ENCODE data around the gene DCC. TPM values are rescaled to one million over a fixed set of nuclear protein-coding genes. Genes with fewer than 3 reads are reported as not detected.

DCC gene, protein sequence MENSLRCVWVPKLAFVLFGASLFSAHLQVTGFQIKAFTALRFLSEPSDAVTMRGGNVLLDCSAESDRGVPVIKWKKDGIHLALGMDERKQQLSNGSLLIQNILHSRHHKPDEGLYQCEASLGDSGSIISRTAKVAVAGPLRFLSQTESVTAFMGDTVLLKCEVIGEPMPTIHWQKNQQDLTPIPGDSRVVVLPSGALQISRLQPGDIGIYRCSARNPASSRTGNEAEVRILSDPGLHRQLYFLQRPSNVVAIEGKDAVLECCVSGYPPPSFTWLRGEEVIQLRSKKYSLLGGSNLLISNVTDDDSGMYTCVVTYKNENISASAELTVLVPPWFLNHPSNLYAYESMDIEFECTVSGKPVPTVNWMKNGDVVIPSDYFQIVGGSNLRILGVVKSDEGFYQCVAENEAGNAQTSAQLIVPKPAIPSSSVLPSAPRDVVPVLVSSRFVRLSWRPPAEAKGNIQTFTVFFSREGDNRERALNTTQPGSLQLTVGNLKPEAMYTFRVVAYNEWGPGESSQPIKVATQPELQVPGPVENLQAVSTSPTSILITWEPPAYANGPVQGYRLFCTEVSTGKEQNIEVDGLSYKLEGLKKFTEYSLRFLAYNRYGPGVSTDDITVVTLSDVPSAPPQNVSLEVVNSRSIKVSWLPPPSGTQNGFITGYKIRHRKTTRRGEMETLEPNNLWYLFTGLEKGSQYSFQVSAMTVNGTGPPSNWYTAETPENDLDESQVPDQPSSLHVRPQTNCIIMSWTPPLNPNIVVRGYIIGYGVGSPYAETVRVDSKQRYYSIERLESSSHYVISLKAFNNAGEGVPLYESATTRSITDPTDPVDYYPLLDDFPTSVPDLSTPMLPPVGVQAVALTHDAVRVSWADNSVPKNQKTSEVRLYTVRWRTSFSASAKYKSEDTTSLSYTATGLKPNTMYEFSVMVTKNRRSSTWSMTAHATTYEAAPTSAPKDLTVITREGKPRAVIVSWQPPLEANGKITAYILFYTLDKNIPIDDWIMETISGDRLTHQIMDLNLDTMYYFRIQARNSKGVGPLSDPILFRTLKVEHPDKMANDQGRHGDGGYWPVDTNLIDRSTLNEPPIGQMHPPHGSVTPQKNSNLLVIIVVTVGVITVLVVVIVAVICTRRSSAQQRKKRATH (N-terminal part only)
- 0.35 and 1.7 TPM in 2 replicates for total RNA-seq (2014; rRNA removed; shearing (Covaris generic))

DNA sequence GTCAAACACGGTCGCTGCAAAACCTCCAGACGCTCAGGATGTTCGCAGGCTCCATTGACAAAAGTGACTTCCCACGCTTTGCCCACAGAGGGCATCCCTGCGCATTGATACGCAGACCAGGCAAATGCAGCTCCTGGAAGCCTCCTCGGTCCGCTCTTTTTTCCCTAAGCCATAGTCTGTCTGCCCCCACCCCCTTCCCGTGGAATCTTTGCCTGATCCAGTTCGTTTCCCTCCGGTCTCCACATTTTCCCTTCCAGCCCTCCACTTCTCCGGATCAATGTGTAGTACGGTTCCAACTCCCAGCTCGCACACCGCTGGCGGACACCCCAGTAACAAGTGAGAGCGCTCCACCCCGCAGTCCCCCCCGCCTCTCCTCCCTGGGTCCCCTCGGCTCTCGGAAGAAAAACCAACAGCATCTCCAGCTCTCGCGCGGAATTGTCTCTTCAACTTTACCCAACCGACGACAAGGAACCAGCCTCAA is at the start of gene DCC:
Gene DCC (plus strand): TSS at position 307 of the 481 bp plus-strand sequence. CDS start 591 bp downstream, outside the sequence.
- H3K27me3 ChIP-seq = no peaks in the 10 kb centered on the region
- peak; percentile 35 to 60 for DNase-seq
- no peaks in the 10 kb centered on the region for H3K36me3 ChIP-seq
- 0 out of 2 replicates have a peak, but pooled peaks cover 3% of the 10 kb centered on the region for H3K4me1 ChIP-seq
- H3K4me3 ChIP-seq = peak within 1 kb of the TSS; percentile 13; the same call in 1 of the 2 replicates
- no peaks in the 10 kb centered on the region for H3K9me3 ChIP-seq (replicated peaks)
- H3K27ac ChIP-seq = no peak within 1 kb of the TSS

DNA sequence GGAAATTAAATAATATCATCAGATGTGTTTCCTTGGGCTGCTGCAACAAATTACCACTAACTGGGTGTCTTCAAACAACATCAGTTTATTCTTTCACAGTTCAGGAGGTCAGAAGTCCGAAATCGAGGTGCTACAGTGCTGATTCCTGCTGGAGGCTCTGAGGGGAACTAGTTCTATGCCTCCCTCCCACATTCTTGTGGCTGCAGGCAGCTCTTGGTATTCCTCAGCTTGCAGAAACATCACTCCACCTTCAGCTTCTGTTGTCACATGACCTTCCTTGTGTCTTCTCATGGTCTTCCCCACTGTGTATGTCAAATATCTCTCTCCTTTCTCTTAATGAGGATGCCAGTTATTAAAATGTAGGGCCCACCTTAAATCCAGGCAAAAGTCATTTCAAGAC is 29.3 kb upstream of the DCC start:
- Histone ChIP-seq H3K4me1 (no peaks in the 10 kb centered on the region), H3K36me3 (no peaks in the 10 kb centered on the region), H3K4me3 (no peak overlapping the region), H3K27me3 (no peaks in the 10 kb centered on the region), H3K27ac (no peak overlapping the region), H3K9me3 (replicated peaks) (no peaks in the 10 kb centered on the region)
- DNase-seq = no peak

DNA sequence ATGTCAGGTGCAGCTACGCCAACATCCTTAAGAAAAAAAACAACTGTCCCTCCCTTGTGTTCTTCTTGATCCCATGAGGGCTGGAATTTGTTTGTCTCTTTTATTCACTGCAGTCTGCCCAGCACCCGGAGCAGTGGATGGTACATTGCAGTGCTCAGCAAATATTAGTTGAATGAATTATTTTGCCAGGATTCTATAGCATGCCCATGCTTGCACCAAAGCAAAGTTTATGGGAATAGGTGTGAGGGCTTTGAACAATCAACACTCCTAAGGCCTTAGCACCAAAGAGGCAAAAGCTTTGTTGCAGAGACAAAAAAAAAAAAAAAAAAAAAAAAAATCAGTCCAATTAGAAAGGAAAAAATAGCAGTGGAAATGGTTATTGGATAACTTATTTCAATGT is 28.7 kb upstream of the DCC start:
- Histone ChIP-seq H3K4me1 (no peaks in the 10 kb centered on the region), H3K27me3 (no peaks in the 10 kb centered on the region), H3K36me3 (no peaks in the 10 kb centered on the region), H3K4me3 (no peak overlapping the region), H3K27ac (no peak overlapping the region), H3K9me3 (replicated peaks) (no peaks in the 10 kb centered on the region)
- DNase-seq = no peak

DNA sequence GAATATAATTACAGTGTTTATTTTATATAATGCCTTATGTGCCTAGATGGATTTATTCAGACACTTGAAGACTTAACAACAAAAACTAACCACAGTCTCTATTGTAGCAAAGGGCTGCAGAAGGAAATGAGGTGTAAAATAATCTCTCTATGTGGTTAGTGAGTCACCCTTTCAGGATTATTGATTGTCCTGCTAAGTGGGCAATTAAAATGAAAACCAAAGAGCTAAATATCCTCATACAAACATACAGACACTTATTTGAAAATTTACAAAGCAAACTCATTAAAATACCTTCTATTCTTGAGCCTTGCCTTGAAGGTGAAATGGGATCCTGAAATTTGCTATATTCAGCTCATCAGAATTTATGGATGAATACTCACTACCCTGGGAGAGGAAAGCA is 27.7 kb upstream of the DCC start:
- Histone ChIP-seq H3K9me3 (replicated peaks) (no peaks in the 10 kb centered on the region), H3K27ac (no peak overlapping the region), H3K36me3 (no peaks in the 10 kb centered on the region), H3K4me1 (no peaks in the 10 kb centered on the region), H3K27me3 (no peaks in the 10 kb centered on the region), H3K4me3 (no peak overlapping the region)
- peak in 1 of 2 experiments; percentile 29 for DNase-seq

DNA sequence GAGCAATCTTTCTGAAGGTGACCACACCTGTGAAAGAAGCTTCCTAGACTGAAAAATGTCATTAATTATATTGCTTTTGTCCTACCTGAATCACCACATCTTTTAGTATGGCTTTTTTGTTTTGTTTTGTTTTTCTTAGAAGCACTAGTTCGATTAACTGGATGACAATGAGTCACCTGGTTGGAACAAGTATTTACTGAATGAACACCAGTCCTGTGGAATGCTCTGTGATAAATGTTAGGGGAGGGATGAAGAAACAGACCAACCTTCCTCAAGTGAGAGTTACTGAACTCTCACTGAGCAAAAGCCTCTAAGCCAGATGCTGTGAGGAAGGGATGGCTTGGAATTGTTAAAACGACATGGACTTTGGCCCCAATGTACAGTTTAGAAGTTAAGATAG is 26.8 kb upstream of the DCC start:
- H3K4me1 ChIP-seq = no peaks in the 10 kb centered on the region
- H3K27ac ChIP-seq = no peak overlapping the region
- no peaks in the 10 kb centered on the region for H3K27me3 ChIP-seq
- H3K4me3 ChIP-seq = no peak overlapping the region
- no peaks in the 10 kb centered on the region for H3K36me3 ChIP-seq
- DNase-seq = no peak
- no peaks in the 10 kb centered on the region for H3K9me3 ChIP-seq (replicated peaks)

DNA sequence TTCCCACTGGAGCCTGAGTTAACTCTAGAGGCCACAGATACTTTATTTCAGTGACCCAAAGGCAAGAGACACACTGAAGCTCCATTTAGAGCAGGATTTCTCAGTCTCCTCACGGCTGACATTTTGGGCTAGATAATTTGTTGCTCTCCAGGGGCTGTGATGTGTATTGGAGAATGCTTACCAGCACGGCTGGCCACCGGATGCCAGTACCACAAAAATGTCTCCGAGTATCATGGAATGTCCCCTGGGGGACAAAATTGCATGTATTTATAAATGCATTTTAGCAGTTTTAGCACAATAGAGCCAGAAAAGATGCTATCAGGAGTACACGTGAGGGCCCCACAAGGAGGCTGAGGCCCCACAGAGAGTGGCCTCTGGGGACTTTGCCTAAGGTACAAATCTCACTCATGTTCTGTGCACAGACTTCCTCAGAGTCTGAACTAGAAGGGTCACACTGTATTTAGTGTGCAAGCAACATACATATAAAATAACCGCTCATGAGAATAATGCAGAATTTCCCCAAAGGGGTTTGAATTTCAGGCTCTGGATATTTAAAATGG is 20.5 kb upstream of the DCC start:
- peak; percentile 21 to 24 for DNase-seq
- Histone ChIP-seq H3K27ac (no peak overlapping the region), H3K4me1 (no peaks in the 10 kb centered on the region; the same call in 1 of the 2 replicates), H3K9me3 (replicated peaks) (no peaks in the 10 kb centered on the region), H3K27me3 (no peaks in the 10 kb centered on the region), H3K36me3 (no peaks in the 10 kb centered on the region), H3K4me3 (no peak overlapping the region)

DNA sequence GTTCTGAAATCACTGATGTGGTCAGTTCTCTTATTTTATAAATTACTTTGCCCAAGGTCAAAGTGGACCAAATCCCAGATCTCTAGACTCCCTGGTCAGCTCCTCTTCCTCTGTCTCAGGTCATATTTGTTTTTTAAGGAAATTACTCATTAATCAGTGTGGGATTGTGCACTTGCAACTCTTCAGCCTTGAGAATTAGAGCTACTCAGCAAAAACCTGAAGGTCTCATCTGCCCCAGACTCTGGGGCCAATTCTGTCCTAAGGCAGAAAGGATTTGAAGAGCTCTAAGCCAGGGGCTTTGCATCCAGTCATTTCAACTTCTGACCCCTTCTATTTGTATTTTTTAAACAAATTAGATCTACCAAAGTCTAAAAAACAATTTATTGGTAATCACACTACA is 17.7 kb upstream of the DCC start:
- DNase-seq = no peak
- Histone ChIP-seq H3K9me3 (replicated peaks) (no peaks in the 10 kb centered on the region), H3K4me1 (no peaks in the 10 kb centered on the region; the same call in 1 of the 2 replicates), H3K27me3 (no peaks in the 10 kb centered on the region), H3K4me3 (no peak overlapping the region), H3K27ac (no peak overlapping the region), H3K36me3 (no peaks in the 10 kb centered on the region)

DNA sequence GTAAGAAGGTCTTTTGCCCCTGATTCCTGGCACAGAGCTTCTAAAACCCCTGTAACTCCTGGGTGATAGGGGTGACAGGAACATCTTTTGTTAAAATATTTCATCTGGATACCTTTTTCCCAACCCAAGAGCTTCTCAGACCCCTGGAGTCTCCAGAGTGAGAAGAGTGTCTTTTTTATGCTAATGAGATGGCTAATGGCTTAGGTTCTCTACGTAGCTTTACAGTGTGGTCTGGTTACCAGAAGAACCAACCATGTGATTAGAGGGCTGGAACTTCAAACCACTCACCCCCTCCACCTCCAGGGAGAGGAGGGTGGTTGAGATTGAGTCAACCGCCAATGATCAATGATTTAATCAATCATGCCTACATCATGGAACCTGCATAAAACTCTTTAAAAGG is 16.2 kb upstream of the DCC start:
- Histone ChIP-seq H3K4me1 (no peaks in the 10 kb centered on the region; the same call in 1 of the 2 replicates), H3K36me3 (no peaks in the 10 kb centered on the region), H3K4me3 (no peak overlapping the region), H3K27me3 (no peaks in the 10 kb centered on the region), H3K27ac (no peak overlapping the region), H3K9me3 (replicated peaks) (no peaks in the 10 kb centered on the region)
- DNase-seq = no peak

DNA sequence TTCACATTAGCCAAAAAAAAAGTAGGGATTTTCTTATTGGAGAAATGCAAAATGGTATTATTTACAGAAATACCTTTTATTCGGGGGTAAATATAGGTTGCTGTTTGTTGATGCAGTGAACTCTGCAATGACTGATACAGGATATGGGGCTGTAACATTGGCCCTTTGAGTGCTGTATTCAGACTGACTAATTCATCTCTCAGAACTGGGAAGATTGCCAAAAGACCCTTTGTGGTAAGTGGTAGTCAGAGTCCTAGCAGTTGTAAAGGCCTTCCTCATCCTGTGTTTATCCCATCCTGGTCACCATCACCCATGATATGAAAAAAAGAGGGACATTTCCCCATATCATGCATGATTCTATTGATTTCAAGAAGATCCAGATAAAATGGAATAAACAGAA is 14.0 kb upstream of the DCC start:
- Histone ChIP-seq H3K27ac (no peak overlapping the region), H3K36me3 (no peaks in the 10 kb centered on the region), H3K4me3 (no peak overlapping the region), H3K27me3 (no peaks in the 10 kb centered on the region), H3K9me3 (replicated peaks) (no peaks in the 10 kb centered on the region), H3K4me1 (no peaks in the 10 kb centered on the region)
- peak in 1 of 2 experiments; percentile 58 for DNase-seq

DNA sequence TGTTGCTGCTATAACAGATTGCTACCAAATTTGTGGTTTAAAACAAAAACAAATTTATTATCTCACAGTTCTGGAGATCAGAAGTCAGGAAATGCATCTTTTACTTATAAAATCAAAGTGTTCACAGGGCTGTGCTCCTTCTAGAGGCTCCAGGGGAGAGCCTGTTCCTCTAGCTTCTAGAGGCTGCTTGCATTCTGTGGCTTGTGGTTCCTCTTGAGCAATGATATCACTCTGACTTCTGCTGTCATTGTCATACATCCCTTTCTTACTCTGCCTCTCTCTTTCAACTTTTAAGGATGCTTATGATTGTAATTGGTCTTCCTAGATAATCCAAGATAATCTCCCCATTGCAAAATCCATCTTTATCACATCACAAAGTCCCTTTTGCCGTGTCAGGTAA is 6.1 kb upstream of the DCC start:
- Histone ChIP-seq H3K27me3 (no peaks in the 10 kb centered on the region), H3K27ac (no peak overlapping the region), H3K9me3 (replicated peaks) (no peaks in the 10 kb centered on the region), H3K36me3 (no peaks in the 10 kb centered on the region), H3K4me3 (no peak overlapping the region), H3K4me1 (no peaks in the 10 kb centered on the region)
- no peak for DNase-seq

DNA sequence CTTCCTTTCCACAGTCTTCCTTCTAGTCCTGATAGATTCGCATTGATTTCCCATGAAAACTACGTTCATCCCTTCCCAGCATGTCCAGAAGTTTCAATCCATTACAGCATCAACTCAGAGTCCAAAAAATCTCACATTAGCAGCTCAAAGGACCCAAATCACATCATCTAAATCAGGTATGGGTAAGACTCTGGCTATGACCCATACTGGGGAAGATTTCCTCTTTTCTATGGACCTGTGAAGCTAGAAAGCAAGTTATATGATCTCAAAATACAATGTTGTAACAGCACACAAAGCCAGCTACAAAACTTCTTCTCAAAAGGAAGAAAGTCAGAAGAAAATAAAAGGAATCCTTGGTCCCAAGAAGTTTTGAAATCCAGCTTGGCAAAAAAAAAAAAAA is 5.7 kb upstream of the DCC start:
- no peaks in the 10 kb centered on the region for H3K4me1 ChIP-seq
- H3K27ac ChIP-seq = no peak overlapping the region
- no peak for DNase-seq
- no peaks in the 10 kb centered on the region for H3K36me3 ChIP-seq
- no peak overlapping the region for H3K4me3 ChIP-seq
- H3K9me3 ChIP-seq (replicated peaks) = no peaks in the 10 kb centered on the region
- no peaks in the 10 kb centered on the region for H3K27me3 ChIP-seq

DNA sequence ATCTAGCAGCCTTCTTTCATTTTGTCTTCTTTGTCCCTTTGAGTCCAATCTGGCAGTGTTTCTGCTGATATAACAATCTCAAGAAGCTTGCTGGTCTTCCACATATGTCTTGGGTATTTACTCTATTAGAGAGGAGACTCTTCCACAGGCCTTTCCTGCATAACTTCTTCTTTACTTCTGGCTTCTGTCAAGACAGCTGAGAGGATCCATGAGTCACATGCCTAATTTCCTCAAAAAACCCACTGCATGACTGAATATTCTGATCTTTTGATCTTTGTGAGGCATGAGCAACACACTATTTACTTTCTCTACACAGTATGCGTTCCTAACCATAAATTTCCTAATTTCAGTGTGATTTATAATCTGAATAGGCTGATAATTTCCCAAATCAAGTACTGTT is 5.1 kb upstream of the DCC start:
- Histone ChIP-seq H3K27me3 (no peaks in the 10 kb centered on the region), H3K27ac (no peak overlapping the region), H3K9me3 (replicated peaks) (no peaks in the 10 kb centered on the region), H3K36me3 (no peaks in the 10 kb centered on the region), H3K4me3 (no peak overlapping the region), H3K4me1 (no peaks in the 10 kb centered on the region)
- DNase-seq = no peak

DNA sequence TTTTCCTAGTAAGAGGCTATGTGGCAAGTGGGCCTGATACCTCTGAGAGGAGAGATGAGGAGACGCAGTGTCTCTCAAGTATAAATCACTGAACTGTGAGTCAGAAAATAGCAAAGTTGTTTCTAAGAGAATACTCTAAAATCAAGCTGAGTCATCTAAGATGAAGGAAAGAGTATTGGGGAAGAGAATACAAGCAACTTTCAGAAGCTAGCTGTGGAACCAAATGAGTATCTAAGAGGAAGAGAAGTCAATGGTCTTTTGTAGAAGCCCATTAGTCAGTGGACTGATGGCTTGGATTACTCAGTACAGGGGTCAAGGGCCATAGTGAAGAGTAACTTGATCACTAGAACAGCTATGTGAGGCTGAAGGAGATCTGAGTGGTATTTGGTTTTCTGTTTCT is 2.7 kb upstream of the DCC start:
- H3K27me3 ChIP-seq = no peaks in the 10 kb centered on the region
- no peak overlapping the region for H3K27ac ChIP-seq
- H3K4me3 ChIP-seq = no peak overlapping the region
- no peaks in the 10 kb centered on the region for H3K9me3 ChIP-seq (replicated peaks)
- no peaks in the 10 kb centered on the region for H3K4me1 ChIP-seq
- no peak for DNase-seq
- no peaks in the 10 kb centered on the region for H3K36me3 ChIP-seq

DNA sequence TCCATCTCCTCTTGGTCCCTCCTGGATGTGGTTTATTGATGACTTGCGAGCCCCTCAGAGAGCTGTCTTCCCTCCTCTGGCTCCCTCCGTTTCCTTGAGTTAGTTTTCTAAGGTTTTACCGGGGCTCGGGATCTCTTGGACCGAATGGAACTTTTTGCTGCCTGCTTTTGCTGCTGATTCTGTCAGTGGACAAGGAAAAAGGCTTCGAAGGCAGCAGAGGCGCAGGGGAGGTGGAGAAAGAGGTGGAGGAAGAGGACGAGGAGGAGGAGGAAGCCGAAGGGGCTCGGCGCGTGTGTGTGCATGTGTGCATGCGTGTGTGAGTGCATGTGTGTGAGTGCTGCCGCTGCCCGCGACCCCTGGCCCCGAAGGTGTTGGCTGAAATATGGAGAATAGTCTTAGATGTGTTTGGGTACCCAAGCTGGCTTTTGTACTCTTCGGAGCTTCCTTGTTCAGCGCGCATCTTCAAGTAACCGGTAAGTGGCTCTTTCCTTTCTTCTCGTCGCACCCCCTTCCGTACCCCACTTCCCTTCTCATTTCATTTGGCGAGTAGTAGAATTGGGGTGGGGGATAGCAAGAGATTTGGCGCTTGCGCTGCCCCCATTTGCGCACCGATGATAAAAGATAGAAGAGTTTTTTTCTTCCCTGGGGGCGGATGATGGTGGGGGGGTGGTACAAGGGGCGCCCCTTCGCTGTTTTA is 557 bp downstream of the DCC start:
- no peaks in the 10 kb centered on the region for H3K27me3 ChIP-seq
- no peak overlapping the region for H3K27ac ChIP-seq
- H3K9me3 ChIP-seq (replicated peaks) = no peaks in the 10 kb centered on the region
- H3K4me3 ChIP-seq = no peak overlapping the region
- H3K4me1 ChIP-seq = 0 out of 2 replicates have a peak, but pooled peaks cover 3% of the 10 kb centered on the region
- DNase-seq = no peak
- H3K36me3 ChIP-seq = no peaks in the 10 kb centered on the region

All from SJCRH30 (cell line).